ENCODE data around the gene SAP30L. TPM values are rescaled to one million over a fixed set of nuclear protein-coding genes. Genes with fewer than 3 reads are reported as not detected.

Gene SAP30L
- total and polyA plus RNA-seq, 2 experiments from 2014 or later, result 21.4 to 29.3 TPM

DNA sequence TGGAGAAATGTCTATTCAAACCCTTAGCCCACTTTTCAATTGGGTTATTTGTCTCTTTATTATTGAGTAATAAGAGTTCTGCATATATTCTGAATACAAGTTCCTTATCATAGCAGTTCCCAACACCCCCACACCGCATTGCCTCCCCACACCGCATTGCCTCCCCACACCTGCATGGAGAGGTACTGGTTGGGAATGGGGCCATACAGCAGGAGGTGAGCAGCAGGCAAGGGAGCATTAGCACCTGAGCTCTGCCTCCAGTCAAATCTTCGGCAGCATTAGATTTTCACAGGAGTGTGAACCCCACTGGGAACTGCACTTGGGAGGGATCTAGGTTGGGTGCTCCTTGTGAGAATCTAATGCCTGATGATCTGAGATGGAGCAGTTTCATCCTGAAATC is 10.6 kb upstream of the SAP30L start:
- Histone ChIP-seq H3K36me3 (ENCODE audit: insufficient read depth) (peaks cover 16% of the 10 kb centered on the region; the same call in 1 of the 2 replicates), H4K20me1 (replicated peaks; ENCODE audit: insufficient read depth) (no peaks in the 10 kb centered on the region; the same call in 1 of the 2 replicates), H3K27ac (ENCODE audit: low read depth) (no peak overlapping the region), H3K4me3 (no peak overlapping the region), H3K4me2 (no peak overlapping the region), H3F3A (replicated peaks; ENCODE audit: low read depth) (no peaks in the 10 kb centered on the region), H3K4me1 (ENCODE audit: insufficient read depth) (no peaks in the 10 kb centered on the region), H3K79me2 (replicated peaks; ENCODE audit: insufficient read depth) (no peaks in the 10 kb centered on the region), H2AFZ (no peak overlapping the region), H3K9me2 (ENCODE audit: insufficient read depth) (no peaks in the 10 kb centered on the region), H3K27me3 (ENCODE audit: insufficient read depth) (no peaks in the 10 kb centered on the region)
- Mint-ChIP-seq H3K36me3 (ENCODE audit: low read depth) (peaks cover 34% of the 10 kb centered on the region), H3K4me1 (no peaks in the 10 kb centered on the region), H3K27me3 (ENCODE audit: insufficient read depth, low read depth, poor library complexity) (peaks cover 1% of the 10 kb centered on the region), H3K4me3 (no peak overlapping the region), H3K9me3 (no peaks in the 10 kb centered on the region; the same call in 2 of the 3 replicates), H3K27ac (no peak overlapping the region)
- DNase-seq (ENCODE audit: low spot score), result no peak
- TF ChIP-seq EZH2phosphoT487 (IDR thresholded peaks at IDR 0.05; ENCODE audit: unreplicated experiment) (no peak), EZH2 (IDR thresholded peaks at IDR 0.05; ENCODE audit: low read depth, unreplicated experiment) (no peak), ZNF331 (CRISPR knock-in tag; IDR thresholded peaks at IDR 0.05; ENCODE audit: low read depth) (no peak), JUNB (IDR thresholded peaks at IDR 0.05; ENCODE audit: unreplicated experiment) (no peak), POLR2AphosphoS5 (IDR thresholded peaks at IDR 0.05; ENCODE audit: low read depth) (no peak), STAT1 (IDR thresholded peaks at IDR 0.05; ENCODE audit: unreplicated experiment) (no peak), ZNF114 (CRISPR knock-in tag; IDR thresholded peaks at IDR 0.05) (no peak), CREB1 (CRISPR knock-in tag; IDR thresholded peaks at IDR 0.05; ENCODE audit: low read depth) (no peak), NANOG (IDR thresholded peaks at IDR 0.05; ENCODE audit: borderline replicate concordance) (no peak)
- TF ChIP-seq, protein P1, sequence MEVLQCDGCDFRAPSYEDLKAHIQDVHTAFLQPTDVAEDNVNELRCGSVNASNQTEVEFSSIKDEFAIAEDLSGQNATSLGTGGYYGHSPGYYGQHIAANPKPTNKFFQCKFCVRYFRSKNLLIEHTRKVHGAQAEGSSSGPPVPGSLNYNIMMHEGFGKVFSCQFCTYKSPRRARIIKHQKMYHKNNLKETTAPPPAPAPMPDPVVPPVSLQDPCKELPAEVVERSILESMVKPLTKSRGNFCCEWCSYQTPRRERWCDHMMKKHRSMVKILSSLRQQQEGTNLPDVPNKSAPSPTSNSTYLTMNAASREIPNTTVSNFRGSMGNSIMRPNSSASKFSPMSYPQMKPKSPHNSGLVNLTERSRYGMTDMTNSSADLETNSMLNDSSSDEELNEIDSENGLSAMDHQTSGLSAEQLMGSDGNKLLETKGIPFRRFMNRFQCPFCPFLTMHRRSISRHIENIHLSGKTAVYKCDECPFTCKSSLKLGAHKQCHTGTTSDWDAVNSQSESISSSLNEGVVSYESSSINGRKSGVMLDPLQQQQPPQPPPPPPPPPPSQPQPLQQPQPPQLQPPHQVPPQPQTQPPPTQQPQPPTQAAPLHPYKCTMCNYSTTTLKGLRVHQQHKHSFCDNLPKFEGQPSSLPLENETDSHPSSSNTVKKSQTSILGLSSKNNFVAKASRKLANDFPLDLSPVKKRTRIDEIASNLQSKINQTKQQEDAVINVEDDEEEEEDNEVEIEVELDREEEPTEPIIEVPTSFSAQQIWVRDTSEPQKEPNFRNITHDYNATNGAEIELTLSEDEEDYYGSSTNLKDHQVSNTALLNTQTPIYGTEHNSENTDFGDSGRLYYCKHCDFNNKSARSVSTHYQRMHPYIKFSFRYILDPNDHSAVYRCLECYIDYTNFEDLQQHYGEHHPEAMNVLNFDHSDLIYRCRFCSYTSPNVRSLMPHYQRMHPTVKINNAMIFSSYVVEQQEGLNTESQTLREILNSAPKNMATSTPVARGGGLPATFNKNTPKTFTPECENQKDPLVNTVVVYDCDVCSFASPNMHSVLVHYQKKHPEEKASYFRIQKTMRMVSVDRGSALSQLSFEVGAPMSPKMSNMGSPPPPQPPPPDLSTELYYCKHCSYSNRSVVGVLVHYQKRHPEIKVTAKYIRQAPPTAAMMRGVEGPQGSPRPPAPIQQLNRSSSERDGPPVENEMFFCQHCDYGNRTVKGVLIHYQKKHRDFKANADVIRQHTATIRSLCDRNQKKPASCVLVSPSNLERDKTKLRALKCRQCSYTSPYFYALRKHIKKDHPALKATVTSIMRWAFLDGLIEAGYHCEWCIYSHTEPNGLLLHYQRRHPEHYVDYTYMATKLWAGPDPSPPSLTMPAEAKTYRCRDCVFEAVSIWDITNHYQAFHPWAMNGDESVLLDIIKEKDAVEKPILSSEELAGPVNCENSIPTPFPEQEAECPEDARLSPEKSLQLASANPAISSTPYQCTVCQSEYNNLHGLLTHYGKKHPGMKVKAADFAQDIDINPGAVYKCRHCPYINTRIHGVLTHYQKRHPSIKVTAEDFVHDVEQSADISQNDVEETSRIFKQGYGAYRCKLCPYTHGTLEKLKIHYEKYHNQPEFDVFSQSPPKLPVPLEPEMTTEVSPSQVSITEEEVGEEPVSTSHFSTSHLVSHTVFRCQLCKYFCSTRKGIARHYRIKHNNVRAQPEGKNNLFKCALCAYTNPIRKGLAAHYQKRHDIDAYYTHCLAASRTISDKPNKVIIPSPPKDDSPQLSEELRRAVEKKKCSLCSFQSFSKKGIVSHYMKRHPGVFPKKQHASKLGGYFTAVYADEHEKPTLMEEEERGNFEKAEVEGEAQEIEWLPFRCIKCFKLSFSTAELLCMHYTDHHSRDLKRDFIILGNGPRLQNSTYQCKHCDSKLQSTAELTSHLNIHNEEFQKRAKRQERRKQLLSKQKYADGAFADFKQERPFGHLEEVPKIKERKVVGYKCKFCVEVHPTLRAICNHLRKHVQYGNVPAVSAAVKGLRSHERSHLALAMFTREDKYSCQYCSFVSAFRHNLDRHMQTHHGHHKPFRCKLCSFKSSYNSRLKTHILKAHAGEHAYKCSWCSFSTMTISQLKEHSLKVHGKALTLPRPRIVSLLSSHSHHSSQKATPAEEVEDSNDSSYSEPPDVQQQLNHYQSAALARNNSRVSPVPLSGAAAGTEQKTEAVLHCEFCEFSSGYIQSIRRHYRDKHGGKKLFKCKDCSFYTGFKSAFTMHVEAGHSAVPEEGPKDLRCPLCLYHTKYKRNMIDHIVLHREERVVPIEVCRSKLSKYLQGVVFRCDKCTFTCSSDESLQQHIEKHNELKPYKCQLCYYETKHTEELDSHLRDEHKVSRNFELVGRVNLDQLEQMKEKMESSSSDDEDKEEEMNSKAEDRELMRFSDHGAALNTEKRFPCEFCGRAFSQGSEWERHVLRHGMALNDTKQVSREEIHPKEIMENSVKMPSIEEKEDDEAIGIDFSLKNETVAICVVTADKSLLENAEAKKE (CRISPR knock-in tag; IDR thresholded peaks at IDR 0.05), result no peak
- TF ChIP-seq, protein P2, sequence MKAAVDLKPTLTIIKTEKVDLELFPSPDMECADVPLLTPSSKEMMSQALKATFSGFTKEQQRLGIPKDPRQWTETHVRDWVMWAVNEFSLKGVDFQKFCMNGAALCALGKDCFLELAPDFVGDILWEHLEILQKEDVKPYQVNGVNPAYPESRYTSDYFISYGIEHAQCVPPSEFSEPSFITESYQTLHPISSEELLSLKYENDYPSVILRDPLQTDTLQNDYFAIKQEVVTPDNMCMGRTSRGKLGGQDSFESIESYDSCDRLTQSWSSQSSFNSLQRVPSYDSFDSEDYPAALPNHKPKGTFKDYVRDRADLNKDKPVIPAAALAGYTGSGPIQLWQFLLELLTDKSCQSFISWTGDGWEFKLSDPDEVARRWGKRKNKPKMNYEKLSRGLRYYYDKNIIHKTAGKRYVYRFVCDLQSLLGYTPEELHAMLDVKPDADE (IDR thresholded peaks at IDR 0.05), result no peak
- TF ChIP-seq, protein P3, sequence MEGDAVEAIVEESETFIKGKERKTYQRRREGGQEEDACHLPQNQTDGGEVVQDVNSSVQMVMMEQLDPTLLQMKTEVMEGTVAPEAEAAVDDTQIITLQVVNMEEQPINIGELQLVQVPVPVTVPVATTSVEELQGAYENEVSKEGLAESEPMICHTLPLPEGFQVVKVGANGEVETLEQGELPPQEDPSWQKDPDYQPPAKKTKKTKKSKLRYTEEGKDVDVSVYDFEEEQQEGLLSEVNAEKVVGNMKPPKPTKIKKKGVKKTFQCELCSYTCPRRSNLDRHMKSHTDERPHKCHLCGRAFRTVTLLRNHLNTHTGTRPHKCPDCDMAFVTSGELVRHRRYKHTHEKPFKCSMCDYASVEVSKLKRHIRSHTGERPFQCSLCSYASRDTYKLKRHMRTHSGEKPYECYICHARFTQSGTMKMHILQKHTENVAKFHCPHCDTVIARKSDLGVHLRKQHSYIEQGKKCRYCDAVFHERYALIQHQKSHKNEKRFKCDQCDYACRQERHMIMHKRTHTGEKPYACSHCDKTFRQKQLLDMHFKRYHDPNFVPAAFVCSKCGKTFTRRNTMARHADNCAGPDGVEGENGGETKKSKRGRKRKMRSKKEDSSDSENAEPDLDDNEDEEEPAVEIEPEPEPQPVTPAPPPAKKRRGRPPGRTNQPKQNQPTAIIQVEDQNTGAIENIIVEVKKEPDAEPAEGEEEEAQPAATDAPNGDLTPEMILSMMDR (conservative IDR thresholded peaks at IDR 0.05; ENCODE audit: low read depth in 2 of 2), result no peak
- TF ChIP-seq, protein P4, sequence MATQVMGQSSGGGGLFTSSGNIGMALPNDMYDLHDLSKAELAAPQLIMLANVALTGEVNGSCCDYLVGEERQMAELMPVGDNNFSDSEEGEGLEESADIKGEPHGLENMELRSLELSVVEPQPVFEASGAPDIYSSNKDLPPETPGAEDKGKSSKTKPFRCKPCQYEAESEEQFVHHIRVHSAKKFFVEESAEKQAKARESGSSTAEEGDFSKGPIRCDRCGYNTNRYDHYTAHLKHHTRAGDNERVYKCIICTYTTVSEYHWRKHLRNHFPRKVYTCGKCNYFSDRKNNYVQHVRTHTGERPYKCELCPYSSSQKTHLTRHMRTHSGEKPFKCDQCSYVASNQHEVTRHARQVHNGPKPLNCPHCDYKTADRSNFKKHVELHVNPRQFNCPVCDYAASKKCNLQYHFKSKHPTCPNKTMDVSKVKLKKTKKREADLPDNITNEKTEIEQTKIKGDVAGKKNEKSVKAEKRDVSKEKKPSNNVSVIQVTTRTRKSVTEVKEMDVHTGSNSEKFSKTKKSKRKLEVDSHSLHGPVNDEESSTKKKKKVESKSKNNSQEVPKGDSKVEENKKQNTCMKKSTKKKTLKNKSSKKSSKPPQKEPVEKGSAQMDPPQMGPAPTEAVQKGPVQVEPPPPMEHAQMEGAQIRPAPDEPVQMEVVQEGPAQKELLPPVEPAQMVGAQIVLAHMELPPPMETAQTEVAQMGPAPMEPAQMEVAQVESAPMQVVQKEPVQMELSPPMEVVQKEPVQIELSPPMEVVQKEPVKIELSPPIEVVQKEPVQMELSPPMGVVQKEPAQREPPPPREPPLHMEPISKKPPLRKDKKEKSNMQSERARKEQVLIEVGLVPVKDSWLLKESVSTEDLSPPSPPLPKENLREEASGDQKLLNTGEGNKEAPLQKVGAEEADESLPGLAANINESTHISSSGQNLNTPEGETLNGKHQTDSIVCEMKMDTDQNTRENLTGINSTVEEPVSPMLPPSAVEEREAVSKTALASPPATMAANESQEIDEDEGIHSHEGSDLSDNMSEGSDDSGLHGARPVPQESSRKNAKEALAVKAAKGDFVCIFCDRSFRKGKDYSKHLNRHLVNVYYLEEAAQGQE (IDR thresholded peaks at IDR 0.05; ENCODE audit: unreplicated experiment), result no peak
- no peak for ATAC-seq
